NOMO-1 (cell line): Measurements from ENCODE around the gene KAZN.
A peak's percentile ranks its signal among the peaks of the same experiment; 100 is the strongest.

Experiments
- DNase-seq, 2 experiments: peaks; one replicate each; lab custom pipeline; 2025; ENCODE audit not compliant: unreplicated experiment in 2 of 2; lab: John Stamatoyannopoulos, UW

Gene KAZN

DNA sequence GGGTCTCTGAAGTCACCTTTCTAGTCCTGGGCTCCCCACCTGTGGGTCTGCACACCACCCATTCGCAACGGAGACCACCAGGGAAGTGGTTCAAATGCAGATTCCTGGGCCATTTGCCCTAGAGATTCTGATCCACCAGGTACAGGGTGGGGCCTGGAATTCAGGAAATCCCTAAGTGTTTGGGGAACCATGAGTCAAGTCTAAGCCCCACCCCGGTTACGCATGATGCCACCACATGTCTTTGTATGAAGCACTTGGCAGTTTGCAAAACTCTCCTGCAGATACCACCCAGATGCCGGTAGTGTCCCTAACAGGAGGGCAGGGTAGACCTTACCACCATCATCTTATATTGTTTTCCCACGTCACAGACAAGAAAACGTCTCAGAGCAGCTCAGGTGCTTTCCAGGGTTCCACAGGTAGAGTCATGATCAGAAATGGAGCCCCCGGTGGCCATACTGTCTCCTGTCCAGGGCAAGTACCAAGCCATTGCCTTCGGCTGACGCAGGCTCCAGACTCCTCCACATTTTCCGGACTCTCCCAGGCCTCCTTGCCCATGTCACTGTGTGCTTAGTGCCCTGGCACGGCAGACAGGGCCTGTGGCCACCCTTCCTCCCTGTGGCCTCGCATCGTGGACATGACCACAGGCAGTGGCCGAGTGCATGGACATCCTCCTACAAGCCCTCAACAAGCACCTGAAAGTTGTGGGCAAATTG is 465.9 kb downstream of the KAZN start:
- no peak for DNase-seq

DNA sequence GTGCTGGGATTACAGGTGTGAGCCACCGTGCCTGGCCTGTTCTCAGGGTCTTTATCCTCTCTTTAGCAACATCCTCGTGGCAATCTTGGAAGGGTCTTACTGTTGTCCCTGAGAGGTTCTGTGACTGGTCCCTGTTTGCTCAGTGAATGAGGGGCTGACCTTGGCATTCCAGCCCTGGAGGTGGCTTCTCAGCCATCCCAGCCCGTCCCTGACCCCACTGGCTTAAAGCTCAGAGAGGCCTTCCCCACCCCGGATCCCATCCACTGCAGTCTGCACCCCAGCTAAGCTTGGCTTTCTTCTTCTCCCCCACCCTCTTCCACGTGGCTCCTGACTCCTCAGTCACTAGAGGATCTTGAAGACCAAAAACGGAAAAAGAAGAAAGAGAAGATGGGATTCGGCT is 466.8 kb downstream of the KAZN start:
- no peak for DNase-seq

DNA sequence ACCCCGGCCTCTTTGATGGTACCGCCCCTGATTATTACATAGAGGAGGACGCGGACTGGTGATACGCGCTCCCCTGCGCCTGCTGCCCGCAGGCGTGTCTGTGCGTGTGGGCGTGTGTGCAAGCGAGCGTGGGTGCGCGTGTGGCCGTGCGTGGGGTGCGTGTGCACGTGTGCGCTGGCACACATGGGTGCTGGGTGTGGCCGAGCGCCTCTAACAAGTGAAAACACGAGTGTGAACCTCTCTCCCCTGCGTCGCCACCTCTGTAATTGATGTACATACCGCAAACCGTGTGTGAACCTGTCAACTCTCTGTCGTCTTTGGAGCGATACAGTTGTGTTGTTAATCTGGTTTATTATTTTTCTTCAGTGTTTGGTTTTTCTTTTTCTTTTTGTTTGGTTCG is 467.3 kb downstream of the KAZN start:
- DNase-seq, result no peak

DNA sequence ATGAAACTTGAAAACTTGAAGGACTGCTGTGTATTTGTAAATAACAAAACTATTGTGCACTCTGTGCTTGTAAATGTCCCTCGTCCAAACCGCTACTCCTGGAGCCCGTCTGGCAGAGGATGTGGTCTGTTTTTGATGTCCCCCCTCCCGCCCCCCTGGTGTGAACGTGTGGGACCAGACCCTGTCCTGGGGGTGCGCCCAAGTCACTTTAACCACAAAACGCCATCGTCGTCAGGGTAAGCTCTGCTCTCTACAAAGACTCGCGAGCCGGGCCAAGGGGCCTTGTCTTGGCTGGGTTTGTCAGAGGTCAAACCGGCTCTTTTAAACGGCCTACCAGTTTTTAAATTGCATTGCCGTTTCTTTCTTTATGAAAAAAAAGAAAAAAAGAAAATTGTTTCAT is 467.7 kb downstream of the KAZN start:
- no peak for DNase-seq

DNA sequence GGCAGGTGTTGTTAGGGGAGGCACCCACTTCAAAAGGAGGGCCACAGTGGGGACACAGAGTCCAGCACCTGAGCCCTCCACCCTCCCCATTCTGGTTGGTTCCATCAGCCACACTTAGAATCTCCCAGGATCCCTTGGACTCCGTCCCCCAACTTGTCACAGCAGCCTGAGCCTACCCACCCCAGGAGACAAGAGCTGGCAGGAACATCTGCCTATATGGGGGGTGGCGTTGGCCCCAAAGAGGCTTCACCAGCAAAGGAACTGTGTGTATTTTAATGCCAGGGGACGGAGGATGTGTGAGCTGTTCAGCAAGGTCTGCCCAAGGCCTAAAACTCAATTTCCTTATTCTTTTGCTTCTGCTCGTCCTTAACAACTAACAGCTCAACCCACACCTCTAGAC is 468.7 kb downstream of the KAZN start:
- no peak for DNase-seq

DNA sequence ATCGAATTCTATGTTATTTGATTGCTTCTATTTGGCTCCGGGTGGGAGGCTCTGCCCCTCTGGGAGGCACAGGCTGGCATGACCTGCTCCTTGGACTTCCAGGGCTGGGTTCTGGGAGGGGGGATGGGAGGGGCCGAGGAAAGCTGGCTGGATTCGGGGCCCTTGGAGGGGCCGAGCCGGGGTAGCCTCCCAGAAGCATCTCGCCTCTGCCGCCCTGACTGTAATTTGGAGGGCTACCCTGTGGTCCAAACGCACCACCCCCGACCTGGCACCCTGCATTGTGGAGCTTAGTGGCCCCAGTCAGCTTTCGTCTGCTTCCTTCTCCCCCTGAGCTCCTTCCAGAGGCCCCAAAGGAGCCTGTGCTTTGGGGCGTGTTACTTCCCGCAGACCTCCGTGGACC is 469.7 kb downstream of the KAZN start:
- DNase-seq, result no peak

DNA sequence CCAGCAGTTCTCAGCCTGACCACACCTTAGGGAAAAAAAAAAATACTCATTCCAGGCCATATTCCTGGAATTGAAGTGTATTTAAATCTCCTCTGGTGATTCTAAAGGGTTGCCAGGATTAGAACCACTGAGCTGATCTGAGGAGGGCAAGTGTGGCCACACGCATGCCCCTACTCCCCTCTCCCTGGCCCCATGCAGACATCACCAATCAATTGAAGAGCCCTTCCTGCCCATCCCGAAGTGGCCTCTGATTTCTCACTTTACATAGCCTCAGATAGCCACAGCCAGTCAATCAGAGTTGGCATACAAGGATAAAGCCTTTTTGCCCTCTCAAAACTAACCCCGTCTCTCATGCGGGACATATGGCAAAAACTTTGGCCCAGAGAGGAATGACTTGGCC is 470.5 kb downstream of the KAZN start:
- DNase-seq, result no peak

DNA sequence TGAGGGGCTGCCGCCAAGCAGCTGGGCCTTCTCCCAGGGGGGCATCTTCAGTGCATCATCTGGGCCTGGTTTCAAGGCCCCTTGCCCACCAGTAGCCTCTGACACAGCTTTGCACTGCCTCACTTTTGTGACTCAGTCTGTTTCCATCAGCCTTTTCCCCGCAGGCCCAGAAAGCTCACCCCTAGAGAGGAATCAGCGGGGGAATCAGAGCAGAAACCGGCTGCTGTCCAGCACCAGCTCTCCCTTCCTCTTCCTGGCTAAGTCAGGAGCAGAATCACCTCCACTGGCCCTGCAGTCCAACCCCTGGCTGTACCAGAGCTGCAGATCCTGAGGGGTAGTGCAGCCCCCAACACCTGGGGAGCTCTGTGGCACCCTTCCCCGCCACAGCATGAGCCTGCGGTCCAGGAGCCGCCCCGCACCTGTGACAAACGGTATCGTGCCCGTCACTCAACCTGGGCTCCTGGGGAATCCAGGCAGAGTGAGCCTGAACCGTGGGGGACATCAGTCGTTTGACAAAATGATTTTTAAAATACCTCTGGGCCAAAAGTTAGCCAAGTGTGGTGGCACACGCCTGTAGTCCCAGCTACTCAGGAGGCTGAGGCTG is 471.8 kb downstream of the KAZN start:
- no peak for DNase-seq

DNA sequence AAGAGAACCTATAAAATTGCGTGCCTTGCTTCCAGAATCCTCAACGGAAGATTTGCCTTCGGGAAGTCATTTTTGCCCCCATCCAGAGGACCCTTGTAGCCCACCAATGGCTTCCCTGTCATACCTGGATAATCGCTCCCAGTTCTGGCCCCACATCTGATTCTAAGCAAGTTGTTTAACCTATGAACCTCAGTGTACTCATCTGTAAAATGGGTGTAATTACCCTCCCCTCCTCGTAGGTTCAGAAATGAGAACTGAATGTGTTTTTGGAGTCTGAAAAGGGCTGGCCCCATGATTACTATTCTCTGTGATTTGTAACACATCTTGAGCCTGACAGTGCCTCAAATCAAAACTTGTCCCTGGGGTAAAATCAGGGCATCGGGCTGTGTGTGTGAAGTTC is 473.5 kb downstream of the KAZN start:
- DNase-seq, result no peak

DNA sequence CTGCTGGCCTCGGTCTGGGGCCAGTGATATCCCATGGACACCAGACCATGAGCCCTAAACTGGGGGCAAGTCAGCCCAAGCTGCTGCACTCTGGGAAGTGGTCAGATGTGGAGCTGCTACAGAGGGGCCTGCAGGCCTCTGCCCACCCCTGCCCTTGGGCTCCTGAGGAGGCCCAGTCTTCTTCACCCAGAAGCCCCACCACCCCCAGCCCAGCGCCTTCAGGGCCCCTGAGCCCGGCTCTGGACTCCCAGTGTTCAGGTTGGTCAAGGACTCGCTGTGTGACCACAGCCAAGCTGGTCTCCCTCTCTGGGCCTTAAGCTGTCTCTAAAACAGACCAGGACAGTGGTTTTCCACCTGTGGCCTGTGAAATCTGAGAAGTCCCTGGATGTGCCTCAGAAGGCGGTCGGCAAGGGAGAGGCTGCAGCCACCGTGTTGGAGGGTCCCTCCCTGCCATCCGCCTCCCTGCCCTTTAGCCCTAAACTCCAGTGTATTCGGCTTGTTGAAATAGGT is 475.4 kb downstream of the KAZN start:
- DNase-seq, result no peak

DNA sequence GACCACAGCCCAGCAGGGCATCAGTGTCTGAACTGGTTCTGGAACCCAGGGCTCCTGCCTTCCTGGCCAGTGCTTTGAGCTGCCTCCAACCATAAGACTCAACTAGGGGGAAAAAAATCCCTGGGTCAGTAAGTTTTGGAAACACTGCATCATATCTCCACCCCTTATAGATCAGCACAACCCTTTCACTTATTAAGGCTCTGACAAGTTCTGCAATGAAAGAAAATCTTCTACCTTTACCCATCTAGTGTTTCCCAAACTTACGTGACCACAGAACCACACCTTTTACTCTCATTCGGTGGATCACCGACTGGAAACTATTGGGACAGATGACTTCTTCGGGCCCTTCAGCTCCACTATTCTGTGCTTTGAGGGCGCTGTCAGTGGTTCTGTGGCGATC is 476.7 kb downstream of the KAZN start:
- DNase-seq, result no peak

DNA sequence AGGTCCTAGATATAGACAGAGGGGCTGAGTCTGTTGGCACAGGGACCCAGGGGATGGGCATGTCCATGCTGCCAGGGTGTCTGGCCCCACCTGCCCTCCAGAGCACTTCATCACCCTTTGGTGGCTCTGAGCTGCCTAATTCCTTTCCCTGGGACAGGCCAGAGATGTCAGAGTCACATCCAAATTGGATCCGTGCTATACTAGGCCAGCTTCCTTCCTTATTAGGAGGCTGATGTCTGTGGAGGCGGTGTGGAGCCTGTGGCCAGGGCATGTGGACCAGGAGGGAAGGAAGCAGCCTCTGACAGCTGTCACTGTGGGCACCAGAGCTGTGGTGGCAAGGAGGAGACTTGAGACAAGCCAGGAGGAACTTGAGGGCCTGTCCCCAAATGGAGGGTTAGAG is 477.3 kb downstream of the KAZN start:
- no peak for DNase-seq

DNA sequence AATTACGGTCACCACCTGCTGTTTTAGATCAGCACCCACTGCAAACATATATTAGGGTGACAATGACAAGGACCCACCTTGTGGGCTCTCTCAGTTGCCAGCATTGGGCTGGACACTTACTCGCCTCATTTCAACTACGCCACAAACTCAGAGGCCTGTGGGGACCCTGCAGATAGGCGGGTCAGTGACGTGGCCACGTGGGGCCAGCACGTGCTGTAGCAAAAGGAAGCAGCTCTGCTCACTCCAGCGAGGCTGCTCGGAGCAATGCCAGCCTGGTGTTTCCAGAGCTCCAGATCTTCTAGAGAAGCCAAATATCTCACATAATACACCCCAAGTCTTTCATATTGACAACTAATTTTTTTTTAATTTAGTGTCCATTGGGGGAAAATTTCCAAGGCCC is 478.3 kb downstream of the KAZN start:
- no peak for DNase-seq

DNA sequence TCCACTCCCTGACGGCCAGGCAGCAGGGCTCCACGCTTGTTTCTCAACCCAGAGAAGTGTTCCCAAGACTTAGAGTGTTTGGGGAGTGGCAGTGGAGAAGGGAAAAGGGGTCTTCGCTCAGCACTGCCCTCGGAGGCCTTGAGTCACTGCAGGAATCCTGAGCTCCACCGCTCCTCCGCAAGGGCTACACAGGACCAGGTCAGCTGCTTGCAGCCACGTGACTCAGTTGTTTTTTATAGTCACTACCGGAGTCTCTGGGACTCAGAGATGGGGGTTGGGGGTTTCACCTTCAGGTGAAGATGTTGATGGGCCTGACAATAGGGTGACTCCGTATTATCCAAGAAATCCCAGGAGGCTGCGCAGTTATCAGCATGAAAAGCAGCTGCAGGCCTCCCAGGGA is 478.9 kb downstream of the KAZN start:
- DNase-seq, result no peak

DNA sequence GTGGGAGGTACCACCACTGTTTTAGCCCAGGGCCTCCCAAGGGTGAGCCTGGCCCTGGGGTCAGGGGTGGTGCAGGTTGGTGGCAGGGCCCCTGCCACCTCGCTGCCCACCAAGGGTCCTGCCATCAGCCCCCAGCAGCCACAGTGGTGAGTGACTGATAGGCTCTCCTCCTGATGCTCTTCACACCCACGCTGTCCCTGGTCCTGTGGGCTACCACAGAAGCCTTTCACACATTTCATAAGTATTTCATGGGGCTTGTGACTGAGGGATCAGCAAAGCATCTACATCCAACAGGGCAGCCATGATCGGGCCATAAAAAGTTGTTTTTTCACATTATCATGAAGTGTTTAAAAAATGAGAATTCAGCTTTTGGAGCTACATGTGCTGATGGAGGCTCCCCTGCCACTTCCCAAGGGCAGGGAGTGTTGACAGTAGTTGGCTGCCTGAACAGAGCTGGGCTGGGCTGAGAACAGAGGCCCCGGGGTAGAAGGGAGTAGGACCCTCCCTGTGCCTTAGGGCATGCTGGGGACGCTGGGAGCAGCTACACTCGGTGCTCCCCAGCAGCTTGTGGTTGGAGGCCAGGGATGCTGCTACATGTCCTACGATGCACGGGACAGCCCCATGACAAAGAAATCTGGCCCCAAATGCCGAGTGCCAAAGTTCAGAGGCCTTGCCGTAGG is 482.0 kb downstream of the KAZN start:
- no peak for DNase-seq

DNA sequence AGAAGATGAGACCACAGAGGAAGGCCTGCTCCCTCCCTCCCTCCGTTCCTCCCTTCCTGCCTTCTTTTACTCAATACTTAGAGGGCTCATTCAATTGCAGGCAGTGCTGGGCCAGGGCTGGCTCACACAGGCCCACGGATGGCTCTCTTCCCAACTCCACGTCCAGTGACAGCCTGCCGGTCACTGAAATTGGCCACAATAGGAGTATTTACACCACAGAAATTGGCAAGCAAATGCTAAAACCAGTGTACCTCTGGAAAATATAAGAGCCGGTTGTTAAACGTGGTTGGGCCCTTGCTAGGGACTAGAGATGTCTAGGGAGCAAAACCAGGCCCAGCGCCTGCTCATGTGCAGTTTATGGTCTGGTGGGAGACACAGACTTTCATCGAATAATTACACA is 482.6 kb downstream of the KAZN start:
- no peak for DNase-seq

DNA sequence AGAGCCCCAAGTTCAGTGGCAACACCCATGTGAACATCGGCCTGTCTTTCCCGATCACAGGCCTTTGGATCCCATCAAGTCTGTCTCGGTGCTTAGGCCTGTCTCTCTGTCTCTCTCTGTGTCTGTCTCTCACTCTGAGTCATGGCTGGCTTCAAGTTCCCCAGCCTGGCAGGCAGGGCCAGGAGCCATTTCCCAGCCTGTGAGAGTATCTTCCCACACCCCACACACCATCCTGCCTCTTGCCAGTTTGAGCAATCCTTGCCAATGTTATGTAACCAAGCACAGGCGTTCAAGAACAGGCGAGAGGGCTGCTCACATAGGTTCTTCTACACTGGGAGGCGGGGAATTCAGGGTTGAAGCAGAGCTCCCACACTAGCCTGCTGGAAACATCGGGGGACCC is 485.1 kb downstream of the KAZN start:
- DNase-seq, result no peak

DNA sequence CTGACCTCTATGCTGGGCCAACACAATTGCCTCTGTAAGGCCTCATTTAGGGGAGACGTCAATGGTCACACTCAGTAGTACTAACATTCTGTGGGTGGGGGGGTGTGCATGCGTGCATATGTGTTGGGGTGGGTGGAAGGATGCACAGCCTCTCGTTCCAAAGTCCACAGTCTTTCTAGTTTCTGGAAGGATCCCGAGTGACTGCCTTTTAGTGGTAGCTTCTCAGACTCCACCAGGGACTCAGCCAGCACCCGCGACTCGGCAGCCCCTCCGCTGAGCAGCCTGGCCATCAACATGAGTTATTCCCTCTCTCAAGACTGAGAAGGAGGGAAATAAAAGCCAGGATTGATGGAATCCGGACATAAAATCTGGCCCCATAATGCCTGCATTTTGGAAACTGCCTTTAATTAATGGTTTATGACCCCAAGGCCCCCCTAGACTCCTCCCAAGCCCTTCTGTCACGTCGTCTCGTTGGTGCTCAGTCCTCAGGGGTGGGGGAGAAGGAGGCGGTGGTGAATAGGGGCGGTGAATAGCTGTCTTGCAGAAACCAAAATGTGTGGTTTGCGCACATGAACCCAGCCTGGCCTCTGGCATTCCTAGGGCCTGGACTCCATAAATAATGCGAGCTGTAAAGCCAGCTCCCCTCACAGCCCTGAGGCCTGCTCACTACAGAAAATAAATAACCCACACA is 489.9 kb downstream of the KAZN start:
- DNase-seq, result no peak

DNA sequence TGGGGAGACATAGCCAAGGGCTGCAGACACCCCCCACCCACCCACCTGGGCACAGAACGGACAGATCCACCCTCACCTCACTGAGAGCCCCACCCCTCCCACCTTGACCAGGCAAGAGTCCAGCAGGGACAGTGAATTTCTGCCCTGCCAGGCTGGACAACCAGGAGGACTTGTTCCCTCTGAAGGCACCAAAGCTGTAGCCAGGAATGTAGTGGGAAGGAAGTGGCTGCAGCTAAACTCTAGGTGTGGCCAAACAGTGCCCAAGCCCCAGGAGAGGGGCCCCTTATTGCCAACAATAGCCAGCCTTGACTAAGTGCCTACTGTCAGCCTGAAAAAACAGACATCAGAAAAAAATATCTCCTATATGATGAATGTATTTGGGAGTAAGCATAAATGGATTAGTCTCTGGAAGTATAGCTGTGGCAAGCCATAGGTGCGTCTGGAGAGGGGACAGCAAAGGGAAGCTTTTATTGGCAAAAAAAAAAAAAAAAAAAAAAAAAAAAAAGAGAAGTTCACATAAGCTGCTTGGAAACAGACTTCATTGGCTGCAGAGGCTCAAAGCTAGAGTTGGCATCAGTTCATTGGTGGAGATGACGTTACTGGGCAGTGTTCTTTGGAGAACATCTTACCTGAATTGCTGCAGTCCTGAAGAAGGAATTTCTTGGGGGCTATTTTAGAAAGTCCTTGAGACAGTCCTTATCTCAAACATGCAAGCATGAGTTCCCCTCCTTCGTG is 490.9 kb downstream of the KAZN start:
- peak; percentile 20 to 34 for DNase-seq

DNA sequence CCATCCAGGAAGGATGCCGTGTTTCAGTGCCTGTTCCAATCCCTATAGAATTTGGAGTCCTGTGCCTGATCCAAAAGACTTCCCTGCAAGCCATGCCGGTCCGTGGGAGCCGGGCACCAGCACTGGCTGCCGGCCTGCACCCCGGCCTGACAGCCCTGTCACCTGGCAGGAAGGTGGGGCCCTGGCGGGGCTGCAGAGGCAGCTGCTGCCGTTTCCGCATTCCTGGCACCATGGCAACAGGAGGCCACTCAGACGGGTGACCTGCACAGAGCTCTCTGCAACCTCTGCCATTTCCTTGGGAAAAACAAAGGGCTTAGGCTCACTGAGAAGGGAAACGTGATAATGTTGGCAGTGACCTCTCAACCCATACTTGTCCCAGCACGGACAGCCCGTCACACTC is 491.9 kb downstream of the KAZN start:
- no peak for DNase-seq

DNA sequence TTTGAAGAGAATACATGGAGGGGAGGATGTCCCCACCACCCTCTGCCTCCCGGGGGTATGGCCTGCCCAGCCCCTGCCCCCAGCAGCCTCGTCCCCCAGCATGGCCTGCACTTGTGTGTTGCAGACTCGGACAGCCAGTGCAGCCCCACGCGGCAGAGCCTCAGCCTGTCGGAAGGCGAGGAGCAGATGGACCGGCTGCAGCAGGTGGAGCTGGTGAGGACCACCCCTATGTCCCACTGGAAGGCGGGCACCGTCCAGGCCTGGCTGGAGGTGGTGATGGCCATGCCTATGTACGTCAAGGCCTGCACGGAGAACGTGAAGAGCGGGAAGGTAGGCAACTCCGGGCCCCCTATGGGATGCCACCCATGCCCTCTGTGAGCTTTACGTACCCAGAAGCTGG is 495.6 kb downstream of the KAZN start:
- DNase-seq, result no peak
